Fibroblast of lung (primary cell): ENCODE measurements around the gene TCN1. TPM values are rescaled to one million over a fixed set of nuclear protein-coding genes. Genes with fewer than 3 reads are reported as not detected.

Experiments
- DNase-seq, 2 donors: peaks; one replicate each; pipeline versions ENCODE4 v3.0.0 to v3.0.0-alpha.2; 2010; ENCODE audit warnings: low read depth in 2 of 2
- H2AFZ ChIP-seq: 2 replicates; pipeline ENCODE4 v1.5.1; 2012; ENCODE audit warnings: low read length, control low read depth, inconsistent platforms
- H3K27ac ChIP-seq: 2 replicates; pipeline ENCODE4 v1.5.1; 2011; ENCODE audit warnings: low read length, control low read depth; ENCODE audit not compliant: insufficient read depth
- H3K27me3 ChIP-seq: 2 replicates; pipeline ENCODE4 v1.5.1; 2011; ENCODE audit warnings: mild to moderate bottlenecking, low read length; ENCODE audit not compliant: control insufficient read depth, insufficient read depth
- H3K36me3 ChIP-seq: 2 replicates; pipeline ENCODE4 v1.5.1; 2011; ENCODE audit warnings: low read length; ENCODE audit not compliant: control insufficient read depth, insufficient read depth
- H3K4me1 ChIP-seq: 2 replicates; pipeline ENCODE4 v1.5.1; 2011; ENCODE audit warnings: low read length; ENCODE audit not compliant: control insufficient read depth, insufficient read depth; ENCODE audit errors: extremely low read depth
- H3K4me2 ChIP-seq: 2 replicates; pipeline ENCODE4 v1.5.1; 2011; ENCODE audit warnings: low read length, control low read depth; ENCODE audit not compliant: insufficient read depth; ENCODE audit errors: extremely low read depth
- H3K4me3 ChIP-seq, 4 experiments: fragments of 200-600 bp in 1 of 4; sonication (generic) in 1 of 4; replicated peaks in 1 of 4; 2 replicates each; pipeline ENCODE4 v1.5.1; 2011 to 2016; ENCODE audit warnings: low read length in 4 of 4, low read depth in 3 of 4, mild to moderate bottlenecking in 3 of 4, control low read depth in 2 of 4, inconsistent platforms in 1 of 4, mixed read lengths in 1 of 4; ENCODE audit not compliant: insufficient read depth in 1 of 4; ENCODE audit errors: control extremely low read depth in 1 of 4
- H3K79me2 ChIP-seq: 2 replicates; pipeline ENCODE4 v1.5.1; 2012; ENCODE audit warnings: mild to moderate bottlenecking, low read length, inconsistent platforms; ENCODE audit not compliant: control insufficient read depth, insufficient read depth
- H3K9ac ChIP-seq: 2 replicates; pipeline ENCODE4 v1.5.1; 2011; ENCODE audit warnings: mild to moderate bottlenecking, low read length, control low read depth; ENCODE audit not compliant: insufficient read depth
- H3K9me3 ChIP-seq: 2 replicates; pipeline ENCODE4 v1.5.1; 2012; ENCODE audit warnings: low read depth, low read length; ENCODE audit not compliant: control insufficient read depth, insufficient read depth
- H4K20me1 ChIP-seq: 2 replicates; pipeline ENCODE4 v1.5.1; 2011; ENCODE audit warnings: low read length; ENCODE audit not compliant: control insufficient read depth, insufficient read depth; ENCODE audit errors: extremely low read depth
- EZH2 ChIP-seq: IDR thresholded peaks from 2 replicates; pipeline ENCODE4 v1.5.1; 2012; ENCODE audit warnings: low read length, control low read depth, mild to moderate bottlenecking; ENCODE audit errors: missing control alignments
- polyA plus RNA-seq, 2 donors: library from polyadenylated mRNA; depleted of rRNA in 1 of 2; stranded (reverse) in 1 of 2; unstranded in 1 of 2; fragments of >200 nt; gene quantifications; 2 replicates each; pipeline ENCODE4 v1.2.1, GENCODE V29; 2011 to 2012; ENCODE audit warnings: missing spikeins in 1 of 2
- total RNA-seq: library from RNA; depleted of rRNA; stranded (reverse); fragments of >200 nt; gene quantifications from 2 replicates; pipeline ENCODE4 v1.2.1, GENCODE V29; 2014
- TF ChIP-seq, protein P1 (sequence below), 2 donors: IDR thresholded peaks in 1 of 2; conservative IDR thresholded peaks in 1 of 2; 1 replicate in 1 of 2; 2 replicates in 1 of 2; pipeline ENCODE4 v1.5.1; 2011 to 2012; ENCODE audit warnings: low read length in 2 of 2, control low read depth in 1 of 2, inconsistent platforms in 1 of 2, low read depth in 1 of 2, mild to moderate bottlenecking in 1 of 2

The TCN1 gene
- total and polyA plus RNA-seq, 2 donors (not counting 1 experiment from before 2014, with no cell fraction given) = not detected

DNA sequence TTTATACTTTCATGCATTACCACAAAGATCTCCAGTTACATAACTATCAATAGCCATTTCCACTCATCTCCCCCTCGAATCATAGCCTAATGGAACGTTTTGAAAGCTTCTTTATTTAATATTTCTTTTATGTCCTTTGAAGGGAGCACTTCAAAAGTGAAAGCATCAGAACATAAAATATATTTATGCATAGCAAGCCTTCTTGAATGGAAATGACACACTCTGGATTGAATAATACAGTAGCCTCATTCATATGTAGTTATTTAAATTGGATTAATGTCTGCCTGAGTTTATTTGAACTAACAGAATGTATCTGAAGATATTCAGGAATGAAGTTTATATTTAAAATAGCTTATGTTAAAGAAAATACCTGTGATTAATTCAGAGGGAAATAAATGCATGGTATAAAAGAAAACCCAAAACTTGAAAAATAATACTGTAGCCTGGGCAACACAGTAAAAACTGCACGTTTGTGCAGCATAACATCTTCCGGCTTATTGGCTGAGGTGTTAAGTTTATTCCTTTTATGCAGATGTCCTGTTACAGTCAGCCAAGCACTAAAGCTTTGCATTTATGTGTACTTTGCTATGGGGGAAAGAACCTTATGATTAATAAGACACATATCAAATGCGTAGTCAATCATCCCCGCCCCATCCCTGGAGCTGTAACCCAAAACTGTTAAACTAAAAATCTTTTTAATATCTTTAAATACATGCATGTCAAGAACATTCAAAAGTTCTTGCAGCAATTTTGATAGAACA is 34.3 kb upstream of the TCN1 start:
- H4K20me1 ChIP-seq = no peaks in the 10 kb centered on the region
- no peaks in the 10 kb centered on the region for H3K4me1 ChIP-seq
- H2AFZ ChIP-seq = no peak overlapping the region
- H3K4me3 ChIP-seq = no peak overlapping the region
- H3K9ac ChIP-seq = no peak overlapping the region
- no peaks in the 10 kb centered on the region for H3K36me3 ChIP-seq
- H3K27me3 ChIP-seq = no peaks in the 10 kb centered on the region
- no peak for DNase-seq
- H3K27ac ChIP-seq = no peak overlapping the region
- TF ChIP-seq, protein P1, sequence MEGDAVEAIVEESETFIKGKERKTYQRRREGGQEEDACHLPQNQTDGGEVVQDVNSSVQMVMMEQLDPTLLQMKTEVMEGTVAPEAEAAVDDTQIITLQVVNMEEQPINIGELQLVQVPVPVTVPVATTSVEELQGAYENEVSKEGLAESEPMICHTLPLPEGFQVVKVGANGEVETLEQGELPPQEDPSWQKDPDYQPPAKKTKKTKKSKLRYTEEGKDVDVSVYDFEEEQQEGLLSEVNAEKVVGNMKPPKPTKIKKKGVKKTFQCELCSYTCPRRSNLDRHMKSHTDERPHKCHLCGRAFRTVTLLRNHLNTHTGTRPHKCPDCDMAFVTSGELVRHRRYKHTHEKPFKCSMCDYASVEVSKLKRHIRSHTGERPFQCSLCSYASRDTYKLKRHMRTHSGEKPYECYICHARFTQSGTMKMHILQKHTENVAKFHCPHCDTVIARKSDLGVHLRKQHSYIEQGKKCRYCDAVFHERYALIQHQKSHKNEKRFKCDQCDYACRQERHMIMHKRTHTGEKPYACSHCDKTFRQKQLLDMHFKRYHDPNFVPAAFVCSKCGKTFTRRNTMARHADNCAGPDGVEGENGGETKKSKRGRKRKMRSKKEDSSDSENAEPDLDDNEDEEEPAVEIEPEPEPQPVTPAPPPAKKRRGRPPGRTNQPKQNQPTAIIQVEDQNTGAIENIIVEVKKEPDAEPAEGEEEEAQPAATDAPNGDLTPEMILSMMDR (conservative IDR thresholded peaks at IDR 0.05 in 1 of 2, IDR thresholded peaks at IDR 0.05 in 1 of 2; ENCODE audit: low read depth in 1 of 2, low read length in 2 of 2) = no peak
- TF ChIP-seq EZH2 = no peak
- H3K79me2 ChIP-seq = no peaks in the 10 kb centered on the region
- no peak overlapping the region for H3K4me2 ChIP-seq
- H3K9me3 ChIP-seq = no peaks in the 10 kb centered on the region

DNA sequence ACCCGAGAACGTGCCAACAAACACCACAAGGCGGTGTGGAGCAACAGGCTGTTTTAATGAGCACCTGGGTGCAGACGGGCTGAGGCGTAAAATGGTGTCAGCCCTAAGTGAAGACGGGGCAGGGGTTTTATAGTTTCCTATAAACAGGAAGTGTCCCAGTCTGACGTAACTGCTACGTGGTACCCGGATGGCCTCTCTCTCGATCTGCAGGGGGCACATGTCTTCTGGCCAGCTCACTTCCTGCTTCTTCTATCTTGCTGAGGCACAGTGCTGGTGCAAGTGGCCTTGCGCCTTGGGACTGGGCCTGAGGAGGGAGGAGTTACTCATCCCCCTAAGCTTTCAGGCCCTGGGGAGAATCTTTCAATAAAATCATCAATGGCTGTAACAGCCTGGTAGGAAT is 33.2 kb upstream of the TCN1 start:
- Histone ChIP-seq H3K9ac (no peak overlapping the region), H3K27me3 (no peaks in the 10 kb centered on the region), H3K9me3 (no peaks in the 10 kb centered on the region), H4K20me1 (no peaks in the 10 kb centered on the region), H3K4me2 (no peak overlapping the region), H3K4me3 (no peak overlapping the region), H3K36me3 (no peaks in the 10 kb centered on the region), H2AFZ (no peak overlapping the region), H3K4me1 (no peaks in the 10 kb centered on the region), H3K27ac (no peak overlapping the region), H3K79me2 (no peaks in the 10 kb centered on the region)
- TF ChIP-seq EZH2 = no peak
- TF ChIP-seq, protein P1 (conservative IDR thresholded peaks at IDR 0.05 in 1 of 2, IDR thresholded peaks at IDR 0.05 in 1 of 2; ENCODE audit: low read depth in 1 of 2, low read length in 2 of 2) = no peak
- DNase-seq = no peak

DNA sequence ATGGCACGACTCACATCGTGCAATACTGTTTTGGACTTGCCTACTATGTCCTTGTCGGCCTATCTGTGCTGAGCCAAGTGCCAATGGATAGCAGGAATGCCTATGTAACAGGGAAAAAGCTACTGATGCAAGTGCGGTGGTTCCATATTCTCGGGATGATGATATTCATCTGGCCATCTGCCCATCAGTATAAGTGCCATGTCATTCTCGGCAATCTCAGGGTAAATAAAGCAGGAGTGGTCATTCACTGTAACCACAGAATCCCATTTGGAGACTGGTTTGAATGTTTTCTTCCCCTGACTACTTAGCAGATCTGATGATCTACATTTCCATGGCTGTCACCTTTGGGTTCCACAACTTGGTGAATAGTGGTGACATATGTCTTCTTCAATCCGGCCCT is 32.4 kb upstream of the TCN1 start:
- no peak for TF ChIP-seq EZH2
- TF ChIP-seq, protein P1 (conservative IDR thresholded peaks at IDR 0.05 in 1 of 2, IDR thresholded peaks at IDR 0.05 in 1 of 2; ENCODE audit: low read depth in 1 of 2, low read length in 2 of 2) = no peak

More for the DNA sequence above, 32.4 kb upstream of the TCN1 start:
- Histone ChIP-seq H3K79me2 (no peaks in the 10 kb centered on the region), H3K4me3 (no peak overlapping the region), H2AFZ (no peak overlapping the region), H3K36me3 (no peaks in the 10 kb centered on the region), H3K27me3 (no peaks in the 10 kb centered on the region), H3K4me1 (no peaks in the 10 kb centered on the region), H3K27ac (no peak overlapping the region), H4K20me1 (no peaks in the 10 kb centered on the region), H3K9me3 (no peaks in the 10 kb centered on the region), H3K4me2 (no peak overlapping the region), H3K9ac (no peak overlapping the region)
- no peak for DNase-seq
